ENCODE measurements around the gene TACC2. TPM values are rescaled to one million over a fixed set of nuclear protein-coding genes. Genes with fewer than 3 reads are reported as not detected.

TACC2 gene
- total RNA-seq, 1 experiment from 2014 or later = 24.4 TPM

DNA sequence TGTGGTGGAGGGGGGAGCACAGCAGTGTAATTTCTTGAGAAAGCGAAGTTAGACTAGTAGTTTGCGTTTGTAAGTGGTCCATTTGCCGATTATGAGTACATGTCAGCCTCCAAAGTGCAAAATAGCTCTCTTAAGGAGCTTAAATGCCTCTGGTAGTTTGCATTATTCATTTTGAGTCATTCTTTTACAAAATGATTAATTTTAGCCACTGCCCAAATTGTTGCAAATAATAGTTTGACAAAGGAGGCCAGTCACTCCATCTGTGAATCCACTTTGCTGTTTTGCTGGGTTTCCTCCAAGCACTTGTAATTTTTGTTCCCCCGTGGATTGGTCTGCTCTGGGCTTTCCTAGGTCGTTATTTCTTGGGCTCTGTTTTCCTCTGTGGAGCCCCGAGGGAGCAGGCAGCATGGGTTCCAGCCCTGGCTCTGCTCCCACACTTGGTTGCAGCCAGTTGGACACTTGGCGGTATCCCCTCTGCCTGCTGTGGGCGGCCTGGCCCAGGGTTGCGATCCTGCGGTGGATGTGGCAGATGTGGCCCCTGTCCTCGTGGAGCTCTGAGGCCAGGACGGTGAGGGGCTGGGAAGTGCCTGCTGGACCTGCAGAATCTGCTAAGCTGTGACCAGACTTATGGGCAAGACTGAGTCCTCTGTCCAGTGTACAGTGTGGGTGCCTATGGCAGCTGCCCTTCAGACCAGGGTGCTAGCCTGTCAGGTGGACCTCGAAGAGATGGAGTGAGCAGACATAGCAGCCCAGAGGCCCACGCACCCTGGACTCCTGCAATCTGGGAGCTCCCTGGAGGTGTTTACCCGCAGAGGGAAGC, 153.1 kb downstream of the TACC2 start:
- no peaks in the 10 kb centered on the region for H3K27me3 Mint-ChIP-seq (ENCODE audit: unreplicated experiment)
- CTCF ChIA-PET = interaction anchor here (1.9 kb wide), 1 partner anchor 29 kb away, joined by 5 read pairs; no protein-coding TSS in a partner anchor
- DNase-seq = no peak
- H3K36me3 Mint-ChIP-seq (ENCODE audit: insufficient read depth, unreplicated experiment) = peaks cover 9% of the 10 kb centered on the region
- TF ChIP-seq, protein P1, sequence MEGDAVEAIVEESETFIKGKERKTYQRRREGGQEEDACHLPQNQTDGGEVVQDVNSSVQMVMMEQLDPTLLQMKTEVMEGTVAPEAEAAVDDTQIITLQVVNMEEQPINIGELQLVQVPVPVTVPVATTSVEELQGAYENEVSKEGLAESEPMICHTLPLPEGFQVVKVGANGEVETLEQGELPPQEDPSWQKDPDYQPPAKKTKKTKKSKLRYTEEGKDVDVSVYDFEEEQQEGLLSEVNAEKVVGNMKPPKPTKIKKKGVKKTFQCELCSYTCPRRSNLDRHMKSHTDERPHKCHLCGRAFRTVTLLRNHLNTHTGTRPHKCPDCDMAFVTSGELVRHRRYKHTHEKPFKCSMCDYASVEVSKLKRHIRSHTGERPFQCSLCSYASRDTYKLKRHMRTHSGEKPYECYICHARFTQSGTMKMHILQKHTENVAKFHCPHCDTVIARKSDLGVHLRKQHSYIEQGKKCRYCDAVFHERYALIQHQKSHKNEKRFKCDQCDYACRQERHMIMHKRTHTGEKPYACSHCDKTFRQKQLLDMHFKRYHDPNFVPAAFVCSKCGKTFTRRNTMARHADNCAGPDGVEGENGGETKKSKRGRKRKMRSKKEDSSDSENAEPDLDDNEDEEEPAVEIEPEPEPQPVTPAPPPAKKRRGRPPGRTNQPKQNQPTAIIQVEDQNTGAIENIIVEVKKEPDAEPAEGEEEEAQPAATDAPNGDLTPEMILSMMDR (IDR thresholded peaks at IDR 0.05; ENCODE audit: unreplicated experiment) = no peak
- intact Hi-C loops (cut with micrococcal nuclease; ENCODE audit: unreplicated experiment) = loop anchor here (10.0 kb wide), 1 partner anchor 123 kb away; no protein-coding TSS in a partner anchor
- no peak overlapping the region for H3K27ac Mint-ChIP-seq (ENCODE audit: unreplicated experiment)
- BruUV-seq (replicated peaks) = no TSS peak
- peaks cover 7% of the 10 kb centered on the region for H3K9me3 Mint-ChIP-seq (ENCODE audit: low read depth, unreplicated experiment)
- no peak overlapping the region for H3K4me3 Mint-ChIP-seq (ENCODE audit: low read depth, unreplicated experiment)
- peaks cover 34% of the 10 kb centered on the region for H3K4me1 Mint-ChIP-seq (ENCODE audit: low read depth, unreplicated experiment)

DNA sequence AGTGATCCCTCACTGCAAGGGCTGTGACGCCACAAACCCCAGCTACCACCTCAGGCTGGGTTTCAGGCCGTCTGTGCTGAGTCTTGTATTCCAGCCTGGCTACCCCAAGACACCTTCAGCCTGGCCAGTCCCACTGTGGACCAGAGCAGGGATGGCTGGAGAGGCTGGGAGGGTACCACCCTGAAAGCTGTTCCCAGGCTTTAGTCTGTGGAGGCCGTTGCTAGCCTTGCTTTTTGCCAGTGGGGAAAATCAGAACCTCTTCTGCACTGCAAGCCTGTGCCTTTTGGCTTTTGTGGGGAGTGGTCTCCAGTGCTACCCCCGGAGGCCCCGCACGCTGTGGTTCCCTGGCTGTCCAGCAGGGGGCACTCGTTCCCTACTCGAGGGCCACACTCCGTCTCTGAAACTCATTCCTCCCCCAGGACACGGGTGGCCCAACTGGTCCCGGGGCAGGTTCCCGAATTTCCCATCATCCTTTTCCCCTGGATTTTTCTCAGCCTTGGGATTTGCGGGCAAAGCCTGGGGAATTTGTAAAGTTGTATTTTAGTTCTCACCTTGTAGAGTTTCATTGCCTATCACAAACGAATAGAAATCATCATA, 153.8 kb downstream of the TACC2 start:
- Mint-ChIP-seq H3K36me3 (ENCODE audit: insufficient read depth, unreplicated experiment) (peaks cover 9% of the 10 kb centered on the region), H3K9me3 (ENCODE audit: low read depth, unreplicated experiment) (peaks cover 7% of the 10 kb centered on the region), H3K27me3 (ENCODE audit: unreplicated experiment) (no peaks in the 10 kb centered on the region), H3K4me1 (ENCODE audit: low read depth, unreplicated experiment) (peaks cover 34% of the 10 kb centered on the region), H3K27ac (ENCODE audit: unreplicated experiment) (peak overlapping the region; percentile 63), H3K4me3 (ENCODE audit: low read depth, unreplicated experiment) (no peak overlapping the region)
- intact Hi-C loops (cut with micrococcal nuclease; ENCODE audit: unreplicated experiment) = loop anchor here (10.0 kb wide), 1 partner anchor 122 kb away; no protein-coding TSS in a partner anchor
- TF ChIP-seq, protein P1 (IDR thresholded peaks at IDR 0.05; ENCODE audit: unreplicated experiment) = peak; percentile 89
- DNase-seq = peak; percentile 41
- no TSS peak for BruUV-seq (replicated peaks)
- CTCF ChIA-PET = interaction anchor here (0.5 to 1.9 kb wide), 3 partner anchors 19 to 91 kb away, joined by 3 to 5 read pairs (median 5); no protein-coding TSS in a partner anchor

DNA sequence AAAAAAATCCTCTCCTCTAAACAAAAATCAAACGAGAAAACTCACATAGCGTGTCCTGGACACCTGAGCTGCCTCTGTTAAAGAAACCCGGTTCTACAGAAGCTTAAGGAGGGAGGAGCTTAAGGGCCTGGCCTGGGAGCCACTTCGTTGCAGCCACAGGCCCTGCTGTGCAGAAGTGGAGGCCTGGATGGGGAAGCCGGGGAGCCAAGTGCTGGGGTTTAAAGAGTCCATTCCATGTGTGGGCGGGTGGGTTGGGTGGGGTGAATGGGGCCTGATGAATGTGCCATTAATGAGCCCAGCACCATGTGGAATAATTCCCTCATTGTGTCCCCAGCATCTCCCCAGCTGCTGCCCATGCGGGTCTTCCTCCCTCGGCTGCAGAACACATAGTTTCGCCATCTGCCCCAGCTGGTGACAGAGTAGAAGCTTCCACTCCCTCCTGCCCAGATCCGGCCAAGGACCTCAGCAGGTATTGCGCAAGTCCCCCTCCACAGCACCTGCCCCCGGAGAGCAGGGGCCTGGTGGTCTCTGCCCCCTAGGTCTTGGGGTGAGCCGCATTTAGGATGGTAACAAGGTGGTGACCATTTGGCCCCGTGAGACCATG, 154.4 kb downstream of the TACC2 start:
- H3K4me3 Mint-ChIP-seq (ENCODE audit: low read depth, unreplicated experiment) = no peak overlapping the region
- H3K9me3 Mint-ChIP-seq (ENCODE audit: low read depth, unreplicated experiment) = peaks cover 7% of the 10 kb centered on the region
- no peak for DNase-seq
- TF ChIP-seq, protein P1 (IDR thresholded peaks at IDR 0.05; ENCODE audit: unreplicated experiment) = no peak
- peak overlapping the region; percentile 63 for H3K27ac Mint-ChIP-seq (ENCODE audit: unreplicated experiment)
- peaks cover 9% of the 10 kb centered on the region for H3K36me3 Mint-ChIP-seq (ENCODE audit: insufficient read depth, unreplicated experiment)
- H3K27me3 Mint-ChIP-seq (ENCODE audit: unreplicated experiment) = no peaks in the 10 kb centered on the region
- intact Hi-C loops (cut with micrococcal nuclease; ENCODE audit: unreplicated experiment) = loop anchor here (10.0 kb wide), 1 partner anchor 121 kb away; no protein-coding TSS in a partner anchor
- no TSS peak for BruUV-seq (replicated peaks)
- H3K4me1 Mint-ChIP-seq (ENCODE audit: low read depth, unreplicated experiment) = peaks cover 34% of the 10 kb centered on the region
- CTCF ChIA-PET = interaction anchor here (0.5 to 0.9 kb wide), 2 partner anchors 18 to 92 kb away, joined by 3 to 5 read pairs; no protein-coding TSS in a partner anchor

DNA sequence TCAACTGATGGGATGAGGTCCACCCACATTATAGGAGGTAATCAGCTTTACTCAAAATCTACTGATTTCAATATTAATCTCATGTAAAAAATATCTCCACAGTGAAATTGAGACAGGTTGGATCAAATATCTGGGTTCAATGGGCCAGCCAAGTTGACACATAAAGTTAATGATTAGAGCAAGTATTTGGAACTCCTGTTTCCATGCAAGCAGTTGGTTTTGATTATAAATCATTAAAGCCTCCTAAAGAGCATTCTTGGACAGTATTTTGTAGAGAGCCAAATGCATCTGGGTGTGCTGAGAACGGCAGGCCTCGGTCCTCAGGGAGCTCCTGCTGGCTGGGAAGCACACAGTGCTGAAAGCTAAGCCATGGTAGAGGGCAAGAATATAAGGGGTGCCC, 155.2 kb downstream of the TACC2 start:
- no peak overlapping the region for H3K4me3 Mint-ChIP-seq (ENCODE audit: low read depth, unreplicated experiment)
- no peaks in the 10 kb centered on the region for H3K27me3 Mint-ChIP-seq (ENCODE audit: unreplicated experiment)
- H3K36me3 Mint-ChIP-seq (ENCODE audit: insufficient read depth, unreplicated experiment) = peaks cover 9% of the 10 kb centered on the region
- CTCF ChIA-PET = no interaction called here
- BruUV-seq (replicated peaks) = no TSS peak
- no peak for DNase-seq
- no peak overlapping the region for H3K27ac Mint-ChIP-seq (ENCODE audit: unreplicated experiment)
- TF ChIP-seq, protein P1 (IDR thresholded peaks at IDR 0.05; ENCODE audit: unreplicated experiment) = no peak
- H3K4me1 Mint-ChIP-seq (ENCODE audit: low read depth, unreplicated experiment) = peaks cover 34% of the 10 kb centered on the region
- intact Hi-C loops (cut with micrococcal nuclease; ENCODE audit: unreplicated experiment) = loop anchor here (10.0 kb wide), 1 partner anchor 121 kb away; no protein-coding TSS in a partner anchor
- peaks cover 7% of the 10 kb centered on the region for H3K9me3 Mint-ChIP-seq (ENCODE audit: low read depth, unreplicated experiment)
